Cardiac muscle cell (in vitro differentiated cells and primary cell): ENCODE results near the gene TLR7. TPM values are rescaled to one million over a fixed set of nuclear protein-coding genes. Genes with fewer than 3 reads are reported as not detected.

Experiments used
- DNase-seq, 2 donors: peaks; one replicate each; pipeline versions ENCODE4 v3.0.0 to v3.0.0-alpha.2; 2010 to 2017; ENCODE audit warnings: low read depth in 1 of 2, low spot score in 1 of 2
- H3K27ac ChIP-seq: fragments of 200-600 bp; sonication (generic); 2 replicates; pipeline ENCODE4 v1.5.1; 2016
- H3K27me3 ChIP-seq: fragments of 200-600 bp; sonication (generic); 2 replicates; pipeline ENCODE4 v1.6.0; 2016; ENCODE audit warnings: control low read depth
- H3K36me3 ChIP-seq: fragments of 200-600 bp; sonication (generic); 2 replicates; pipeline ENCODE4 v1.5.1; 2016; ENCODE audit warnings: control low read depth
- H3K4me1 ChIP-seq: fragments of 200-600 bp; sonication (generic); 2 replicates; pipeline ENCODE4 v1.8.1; 2017; ENCODE audit warnings: low read depth, mild to moderate bottlenecking, mixed run types
- H3K4me3 ChIP-seq: fragments of 200-600 bp; sonication (generic); 2 replicates; pipeline ENCODE4 v1.5.1; 2016; ENCODE audit warnings: mild to moderate bottlenecking
- H3K9me3 ChIP-seq: fragments of 200-600 bp; sonication (generic); 2 replicates; pipeline ENCODE4 v1.5.1; 2017; ENCODE audit warnings: low read depth, mild to moderate bottlenecking, control low read depth
- CTCF ChIP-seq: IDR thresholded peaks from 2 replicates; pipeline ENCODE4 v1.5.1; 2012; ENCODE audit warnings: low read depth, mild to moderate bottlenecking, low read length
- polyA plus RNA-seq: library from polyadenylated mRNA; unstranded; fragments of >200 nt; fragmentation: Nextera tagmentation; extraction: Ambion mirVana; gene quantifications from 2 replicates; pipeline ENCODE4 v1.2.1, GENCODE V29; 2016
- total RNA-seq: library from RNA; depleted of rRNA; stranded (reverse); fragments of >200 nt; gene quantifications from 2 replicates; pipeline ENCODE4 v1.2.3, GENCODE V29; 2016

Gene TLR7
- total and polyA plus RNA-seq, 2 experiments from 2014 or later = not detected

- Histone ChIP-seq H3K9me3 (no peaks in the 10 kb centered on the region), H3K36me3 (no peaks in the 10 kb centered on the region), H3K27ac (no peak overlapping the region), H3K4me3 (no peak overlapping the region), H3K4me1 (no peaks in the 10 kb centered on the region), H3K27me3 (no peaks in the 10 kb centered on the region)
- DNase-seq = no peak
- TF ChIP-seq CTCF = no peak
These were observed 50.9 kb downstream of the TLR7 start for GRCh38 chrX:12917753-12918152.

GRCh38 chrX:12919051-12919450 lies 52.2 kb downstream of the TLR7 start:
- no peak overlapping the region for H3K27ac ChIP-seq
- H3K4me1 ChIP-seq = no peaks in the 10 kb centered on the region
- DNase-seq = no peak
- no peaks in the 10 kb centered on the region for H3K36me3 ChIP-seq
- no peaks in the 10 kb centered on the region for H3K9me3 ChIP-seq
- no peak overlapping the region for H3K4me3 ChIP-seq
- H3K27me3 ChIP-seq = no peaks in the 10 kb centered on the region
- no peak for TF ChIP-seq CTCF

- H3K27ac ChIP-seq = no peak overlapping the region
- H3K4me3 ChIP-seq = no peak overlapping the region
- TF ChIP-seq CTCF = no peak
- H3K4me1 ChIP-seq = no peaks in the 10 kb centered on the region
- no peaks in the 10 kb centered on the region for H3K36me3 ChIP-seq
- DNase-seq = no peak
- no peaks in the 10 kb centered on the region for H3K27me3 ChIP-seq
- H3K9me3 ChIP-seq = no peaks in the 10 kb centered on the region
These were observed 52.7 kb downstream of the TLR7 start for GRCh38 chrX:12919620-12920019.

GRCh38 chrX:12920990-12921389 lies 54.1 kb downstream of the TLR7 start:
- H3K9me3 ChIP-seq = no peaks in the 10 kb centered on the region
- H3K4me3 ChIP-seq = no peak overlapping the region
- no peaks in the 10 kb centered on the region for H3K36me3 ChIP-seq
- H3K27me3 ChIP-seq = no peaks in the 10 kb centered on the region
- no peak for TF ChIP-seq CTCF
- H3K4me1 ChIP-seq = no peaks in the 10 kb centered on the region
- H3K27ac ChIP-seq = no peak overlapping the region
- no peak for DNase-seq

- Histone ChIP-seq H3K36me3 (no peaks in the 10 kb centered on the region), H3K27ac (no peak overlapping the region), H3K4me3 (no peak overlapping the region), H3K27me3 (no peaks in the 10 kb centered on the region), H3K4me1 (no peaks in the 10 kb centered on the region), H3K9me3 (no peaks in the 10 kb centered on the region)
- TF ChIP-seq CTCF = no peak
- DNase-seq = no peak
These were observed 55.2 kb downstream of the TLR7 start for GRCh38 chrX:12921886-12922598.

GRCh38 chrX:12922599-12922919 lies 55.7 kb downstream of the TLR7 start:
- no peak for TF ChIP-seq CTCF
- H3K9me3 ChIP-seq = no peaks in the 10 kb centered on the region
- H3K36me3 ChIP-seq = no peaks in the 10 kb centered on the region
- H3K27ac ChIP-seq = no peak overlapping the region
- no peaks in the 10 kb centered on the region for H3K4me1 ChIP-seq
- H3K4me3 ChIP-seq = no peak overlapping the region
- no peaks in the 10 kb centered on the region for H3K27me3 ChIP-seq
- no peak for DNase-seq
